ENCODE measurements around the gene NAGLU.

DNA sequence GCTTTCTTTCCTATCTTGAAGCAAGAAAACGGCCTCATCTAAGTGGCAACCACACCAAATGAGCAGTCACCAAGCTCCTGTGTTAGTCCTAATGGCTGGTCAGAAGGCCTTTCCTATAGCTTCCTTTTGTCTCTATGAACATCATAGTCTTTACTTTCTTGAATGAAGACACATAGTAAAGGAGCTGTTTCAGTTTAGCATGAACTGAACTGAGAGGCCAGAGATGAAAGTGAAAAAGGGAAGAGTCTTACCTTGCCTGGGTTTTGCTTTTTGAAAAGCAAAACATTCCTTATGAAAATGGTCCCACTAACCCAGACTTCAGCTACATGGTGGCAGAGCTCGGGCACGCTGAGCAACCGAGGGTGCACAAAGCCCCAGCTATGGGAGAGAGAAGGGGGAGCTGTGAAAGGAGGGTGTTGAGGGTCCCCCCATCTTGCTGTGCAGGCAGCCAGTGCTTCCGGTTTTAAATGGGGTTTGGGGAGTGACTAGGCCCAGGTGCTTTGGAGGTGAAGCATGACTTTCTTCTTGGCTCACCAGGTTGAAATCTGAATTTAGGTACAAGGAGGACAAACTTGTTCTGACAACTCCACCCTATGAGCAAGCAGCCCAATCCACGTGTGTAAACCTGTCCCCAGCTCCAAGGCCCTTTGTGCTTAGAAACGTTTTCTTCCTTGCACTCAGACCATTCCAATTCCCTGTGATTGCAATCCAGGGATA, 50.6 kb downstream of the NAGLU start:
- TF ChIP-seq POLR2A (IDR thresholded peaks at IDR 0.05; ENCODE audit: low read length), result no peak
- no peak for TF ChIP-seq GATA1 (IDR thresholded peaks at IDR 0.05; ENCODE audit: low read depth, low read length)
